Measurements from ENCODE around the gene PXDN.

PXDN gene

DNA sequence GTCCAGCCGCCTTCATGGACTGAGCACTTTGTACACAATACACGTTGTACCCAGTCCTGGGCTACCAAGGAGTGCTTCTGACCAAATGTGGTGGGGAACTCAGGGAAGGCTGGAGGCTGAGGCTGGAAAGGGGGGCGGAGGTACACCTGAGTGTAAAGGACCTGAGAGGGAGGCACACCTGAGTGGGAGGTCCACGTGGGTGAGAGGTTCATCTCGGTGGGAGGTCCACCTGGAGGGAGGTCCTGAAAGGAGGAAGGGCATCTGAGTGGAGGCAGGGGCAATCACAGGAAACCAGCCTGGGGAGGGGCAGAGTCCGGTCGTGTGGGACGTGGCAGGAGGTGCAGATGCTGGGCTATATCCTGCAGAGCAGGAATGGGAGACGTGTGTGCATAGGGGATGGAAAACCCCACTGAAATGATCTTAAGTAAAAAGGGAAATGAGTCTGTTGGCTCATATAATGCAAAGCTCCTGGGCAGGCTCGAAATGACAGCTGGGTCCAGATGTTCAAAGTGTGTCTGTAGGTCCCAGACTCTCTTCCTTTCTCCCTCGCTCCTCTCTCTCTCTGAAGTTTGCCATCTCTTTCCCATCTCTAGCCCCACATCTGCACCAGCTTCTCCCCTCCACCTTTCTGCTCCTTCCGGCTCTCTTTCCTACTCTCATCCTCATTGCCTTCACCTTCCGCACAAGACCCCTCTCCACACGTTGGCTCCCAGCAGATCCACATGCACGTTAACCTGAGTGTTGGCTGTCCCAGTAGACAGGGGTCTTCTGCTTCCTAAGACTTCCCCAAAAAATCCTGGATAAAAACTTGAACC is 137.7 kb downstream of the PXDN start:
- no peak for DNase-seq

- DNase-seq: no peak
These were observed 138.3 kb downstream of the PXDN start for GRCh38 chr2:1606046-1606400.

GRCh38 chr2:1605102-1606045 is 138.9 kb downstream of the PXDN start:
- DNase-seq: no peak

DNA sequence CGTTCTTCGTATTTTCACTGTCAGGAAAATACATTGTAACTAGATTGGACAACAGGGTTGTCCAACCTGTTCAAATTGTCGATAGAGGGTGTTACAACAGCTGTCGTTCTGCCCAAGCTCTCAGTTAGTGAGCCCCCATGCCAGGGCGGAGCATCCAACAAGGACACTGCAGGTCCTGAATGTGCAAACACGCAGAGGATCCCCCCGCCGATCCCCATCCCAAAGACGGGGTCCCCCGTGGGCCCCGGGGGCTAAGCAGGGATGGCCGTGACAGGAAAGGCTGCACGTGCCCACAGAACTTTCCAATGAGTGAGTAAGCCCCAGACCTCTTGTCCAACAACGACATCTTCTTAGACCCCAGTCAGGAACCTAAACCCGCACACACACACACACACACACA is 140.8 kb downstream of the PXDN start:
- no peak for DNase-seq

DNA sequence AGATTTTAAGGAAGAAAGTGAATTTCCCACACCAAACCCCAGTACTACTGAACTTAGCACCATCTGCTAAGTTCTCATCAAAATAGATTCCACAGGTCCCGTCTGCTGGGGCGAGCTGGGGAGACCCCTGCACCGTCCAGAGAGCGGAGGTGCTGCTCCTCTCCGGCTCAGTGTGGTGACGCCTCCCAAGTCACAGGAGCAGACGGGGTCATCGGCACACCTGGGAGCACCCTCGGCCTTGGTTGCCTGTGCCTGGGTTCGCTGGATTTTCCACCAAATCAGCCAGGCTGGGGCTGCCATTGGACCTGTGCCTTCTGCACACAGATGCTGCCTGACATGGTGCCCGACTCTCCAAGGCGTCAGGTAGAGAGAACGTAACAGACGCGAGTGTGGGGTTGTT is 141.3 kb downstream of the PXDN start:
- DNase-seq: no peak

DNA sequence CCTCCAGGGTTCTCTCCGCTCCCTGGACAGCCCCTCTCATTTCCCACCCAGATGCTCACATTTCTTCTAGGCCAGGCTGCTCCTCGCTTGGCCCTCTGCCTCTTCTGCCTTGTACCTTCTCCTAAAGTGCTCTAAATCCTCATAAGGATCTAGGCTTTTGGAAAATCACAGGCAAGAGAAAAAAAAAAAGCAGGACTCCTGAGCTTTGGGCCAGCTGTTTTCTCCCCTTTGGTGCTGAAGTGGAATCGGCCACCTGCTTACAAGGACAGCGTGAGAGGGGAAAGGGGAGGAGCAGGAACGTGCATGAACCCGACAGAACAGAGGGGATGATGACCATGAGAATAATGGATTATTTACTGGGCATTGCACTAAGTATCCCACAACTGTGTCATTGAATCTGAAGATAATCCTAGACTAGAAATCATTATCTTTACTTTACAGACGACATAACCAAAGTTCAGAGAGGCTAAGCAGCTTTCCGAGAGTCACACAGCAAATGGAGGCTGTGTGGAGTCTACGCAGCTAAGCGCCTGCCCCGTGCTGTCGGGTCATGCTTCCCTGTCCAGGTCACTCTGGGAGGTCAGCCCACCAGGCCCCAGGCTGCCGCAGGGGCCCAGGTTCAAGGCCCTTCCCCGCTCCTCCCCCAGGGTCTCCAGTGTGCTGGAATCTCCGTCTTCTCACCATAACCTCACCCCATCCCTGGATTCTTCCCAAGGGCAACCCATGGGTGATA is 141.9 kb downstream of the PXDN start:
- DNase-seq: no peak

GRCh38 chr2:1601471-1602277 is 142.6 kb downstream of the PXDN start:
- DNase-seq: no peak

DNA sequence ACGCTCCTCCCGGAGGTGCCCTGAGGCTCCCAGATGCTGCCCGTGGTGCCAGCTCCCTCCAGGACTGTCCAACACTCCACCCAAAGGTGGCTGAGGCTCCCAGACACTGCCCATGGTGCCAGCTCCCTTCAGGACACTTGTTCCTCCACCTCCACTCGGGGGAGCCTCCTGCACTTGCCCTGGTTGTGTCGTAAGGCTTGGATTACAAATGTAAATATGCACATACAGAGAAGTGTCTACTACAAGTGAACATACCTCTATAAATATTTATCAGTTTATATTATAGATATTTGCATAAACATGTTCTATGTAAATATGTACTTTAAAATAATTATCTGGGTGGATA is 143.3 kb downstream of the PXDN start:
- DNase-seq: no peak

DNA sequence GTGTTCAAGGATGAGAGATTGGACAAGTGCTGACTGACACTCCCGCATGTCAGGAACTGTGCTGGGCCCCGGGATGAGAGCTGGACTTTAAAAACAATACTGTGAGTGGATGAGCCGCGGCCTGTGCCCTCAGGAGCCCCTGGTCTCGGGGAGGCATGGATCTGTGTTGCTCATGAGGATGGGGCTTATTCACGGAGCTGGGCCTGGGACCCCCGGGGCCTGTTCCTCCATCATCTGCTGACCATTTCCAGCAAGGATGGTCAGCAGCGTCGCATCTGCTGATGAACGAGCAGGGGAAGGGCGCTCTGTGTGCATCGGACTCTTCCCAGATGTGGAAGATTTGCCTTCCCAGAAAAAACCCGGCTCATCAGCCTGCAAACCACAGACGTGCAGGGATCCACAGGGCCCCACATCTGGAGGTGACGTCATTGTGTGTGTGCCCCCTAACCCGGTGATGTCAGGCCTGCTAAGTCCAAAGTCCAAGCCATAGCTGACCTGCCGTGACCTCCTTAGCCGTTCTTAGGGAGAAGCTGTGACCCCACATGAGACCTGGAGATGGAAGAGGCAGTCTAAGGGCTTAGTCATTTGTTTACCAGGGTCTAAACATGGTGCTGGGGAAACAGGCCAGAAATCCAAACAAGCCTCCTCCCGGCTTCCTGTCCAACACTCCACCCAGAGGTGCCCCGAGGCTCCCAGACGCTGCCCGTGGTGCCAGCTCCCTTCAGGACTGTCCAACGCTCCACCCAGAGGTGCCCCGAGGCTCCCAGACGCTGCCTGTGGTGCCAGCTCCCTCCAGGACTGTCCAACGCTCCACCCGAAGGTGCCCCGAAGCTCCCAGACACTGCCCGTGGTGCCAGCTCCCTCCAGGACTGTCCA is 143.9 kb downstream of the PXDN start:
- DNase-seq: no peak

- no peak for DNase-seq
These were observed 144.8 kb downstream of the PXDN start for GRCh38 chr2:1599301-1600085.

DNA sequence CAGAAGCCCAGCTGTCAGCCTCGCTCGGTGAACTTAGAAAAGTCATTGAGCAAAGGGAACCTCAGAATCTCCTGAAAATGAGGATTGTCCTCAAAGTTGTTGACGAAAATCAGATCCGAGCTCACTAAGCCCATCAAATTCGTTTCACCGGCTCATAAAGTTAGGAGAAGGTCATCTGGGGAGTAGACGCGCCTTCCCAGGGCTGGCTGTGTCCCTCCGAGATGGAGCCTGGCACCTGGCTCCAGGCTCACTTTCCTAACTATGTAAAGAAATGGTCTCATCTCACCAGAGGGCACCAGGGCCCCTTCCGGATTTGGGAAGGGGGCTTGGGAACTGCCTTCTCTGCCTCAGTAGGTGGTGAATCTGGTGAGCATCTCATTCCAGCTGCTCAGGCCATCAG is 145.5 kb downstream of the PXDN start:
- DNase-seq: no peak

DNA sequence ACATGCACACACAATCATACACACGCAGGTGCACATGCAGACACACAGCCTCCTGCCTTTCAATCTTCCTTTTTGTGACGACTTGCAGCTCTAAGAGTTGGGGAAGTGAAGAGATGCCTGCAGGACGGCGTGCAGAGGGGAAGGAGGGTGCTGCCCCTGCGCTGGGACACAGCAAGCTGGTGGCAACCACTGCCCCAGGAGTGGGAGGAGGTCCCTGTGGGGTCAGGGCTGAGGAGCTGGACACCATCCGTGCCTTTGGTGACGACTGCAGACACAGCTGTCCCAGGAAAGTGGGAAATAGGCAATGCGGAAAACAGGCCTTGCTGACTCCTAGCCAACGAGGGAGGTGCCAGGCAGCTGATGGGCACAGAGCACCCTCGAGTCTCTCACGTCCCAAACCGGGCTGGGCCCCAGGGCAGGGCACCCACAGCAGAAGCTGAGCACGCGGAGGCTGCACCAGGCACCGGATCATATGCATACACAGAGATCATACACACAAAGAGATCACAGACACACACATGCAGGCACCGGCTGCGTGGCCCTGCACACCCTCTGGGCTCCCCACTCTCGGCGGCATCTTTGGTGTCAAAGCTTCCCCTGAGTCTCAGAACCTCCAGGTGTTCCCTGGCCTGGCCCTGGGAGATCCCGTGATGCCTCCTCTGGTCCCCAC is 146.1 kb downstream of the PXDN start:
- no peak for DNase-seq

DNA sequence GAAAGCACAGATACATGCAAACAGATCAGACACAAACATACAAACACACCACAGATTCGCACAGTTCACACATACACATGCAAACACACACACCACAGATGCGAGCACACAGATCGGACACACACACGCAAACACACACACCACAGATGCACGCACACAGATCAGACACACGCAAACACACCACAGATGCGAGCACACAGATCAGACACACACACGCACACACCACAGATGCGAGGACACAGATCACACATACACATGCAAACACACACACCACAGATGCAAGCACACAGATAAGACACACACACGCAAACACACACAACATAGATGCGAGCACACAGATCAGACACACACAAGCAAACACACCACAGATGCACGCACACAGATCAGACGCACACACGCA is 149.0 kb downstream of the PXDN start:
- DNase-seq: no peak

DNA sequence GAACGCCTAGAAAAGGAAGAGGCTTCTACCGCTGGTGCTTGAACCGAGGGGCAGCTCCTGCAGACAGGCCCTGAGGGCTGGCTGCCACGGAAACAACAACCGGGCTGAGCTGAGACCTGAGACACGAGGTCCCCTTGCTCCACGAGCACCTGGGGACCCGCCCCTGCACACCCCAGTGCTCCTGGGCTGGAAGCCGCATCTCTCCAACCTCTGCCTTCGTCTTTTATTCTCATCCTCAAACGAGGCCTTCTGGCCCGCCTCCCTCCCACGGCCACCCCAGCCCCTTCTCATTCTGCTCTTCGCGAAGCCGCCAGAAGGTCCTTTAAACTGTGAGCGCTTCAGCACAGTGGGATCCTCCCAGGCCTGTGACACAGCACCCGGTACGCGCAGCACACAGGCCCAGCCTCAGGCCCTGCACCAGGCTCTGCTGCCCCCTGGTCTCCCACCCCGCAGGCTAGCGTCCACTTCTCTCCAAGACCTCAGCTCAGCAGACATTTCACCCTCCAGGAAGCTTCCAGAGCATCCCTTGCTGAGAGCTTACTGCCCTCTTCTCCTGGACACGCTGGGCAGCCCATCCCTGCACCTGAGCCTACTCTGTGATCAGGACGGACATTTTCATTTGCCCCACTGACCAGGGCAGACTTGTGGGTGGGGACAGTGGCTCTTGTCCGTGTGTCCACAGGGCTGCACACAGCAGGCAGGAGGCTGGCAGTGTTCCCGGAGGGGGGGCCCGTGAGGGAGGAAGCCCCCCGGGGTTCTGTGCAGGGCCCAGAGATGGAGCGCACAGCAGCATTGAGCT is 149.7 kb downstream of the PXDN start:
- no peak for DNase-seq

DNA sequence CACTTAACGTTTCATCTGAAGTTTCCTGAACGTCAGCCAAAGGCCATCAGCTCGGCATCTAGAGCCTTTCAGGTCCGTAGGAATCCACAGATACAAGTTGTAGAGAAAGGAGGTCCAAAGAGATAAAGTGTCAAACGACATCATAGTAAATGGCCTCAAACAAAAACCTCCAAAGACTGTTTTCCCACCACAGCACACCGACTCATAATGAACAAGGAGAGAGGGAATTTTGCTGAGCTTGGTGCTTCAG is 150.3 kb downstream of the PXDN start:
- no peak for DNase-seq

GRCh38 chr2:1593371-1594122 is 150.8 kb downstream of the PXDN start:
- no peak for DNase-seq

DNA sequence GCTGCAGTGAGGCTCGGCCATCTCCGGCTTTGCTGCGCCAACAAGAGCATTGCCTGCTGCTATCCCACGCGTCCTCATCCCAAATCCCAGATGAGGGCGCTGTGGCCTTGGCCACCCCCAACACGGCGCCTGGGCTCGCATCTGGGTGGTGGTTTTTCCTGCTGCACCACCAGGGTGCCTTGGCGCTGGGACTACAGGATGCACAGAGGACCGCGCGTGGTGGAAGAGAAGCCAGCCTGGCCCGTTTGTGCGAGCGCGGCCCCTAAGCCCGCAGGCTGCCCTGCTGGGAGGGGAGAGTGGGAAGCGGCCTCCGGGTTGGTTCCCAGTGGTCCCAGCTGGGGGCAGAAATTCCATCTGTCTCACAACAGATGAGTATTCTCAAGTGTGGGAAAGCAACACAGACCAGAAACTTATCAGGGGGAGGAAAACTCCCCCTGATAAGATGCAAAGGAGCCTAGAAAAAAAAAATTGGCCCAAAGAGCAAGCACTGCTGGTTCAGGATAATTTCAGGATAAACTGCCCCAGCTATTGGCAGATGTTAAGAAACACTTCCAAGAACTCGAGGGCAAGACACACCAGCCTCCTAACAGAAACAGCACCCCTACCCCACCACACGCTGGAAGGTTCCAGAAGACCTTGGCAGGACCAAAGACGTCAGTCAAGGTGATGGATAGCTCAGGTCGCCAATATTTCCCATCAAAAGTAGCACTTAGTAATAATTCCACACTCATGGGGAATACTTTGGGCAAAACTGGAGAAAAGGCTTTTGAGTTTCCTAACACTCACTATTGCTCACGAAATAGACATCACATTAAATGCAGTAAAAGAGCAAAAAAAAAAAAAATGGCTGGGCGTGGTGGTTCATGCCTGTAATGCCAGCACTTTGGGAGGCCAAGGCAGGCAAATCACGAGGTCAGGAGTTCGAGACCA is 152.1 kb downstream of the PXDN start:
- DNase-seq: no peak

- no peak for DNase-seq
These were observed 152.9 kb downstream of the PXDN start for GRCh38 chr2:1591461-1591770.
